ENCODE measurements around the gene KCNJ1.

Gene KCNJ1

DNA sequence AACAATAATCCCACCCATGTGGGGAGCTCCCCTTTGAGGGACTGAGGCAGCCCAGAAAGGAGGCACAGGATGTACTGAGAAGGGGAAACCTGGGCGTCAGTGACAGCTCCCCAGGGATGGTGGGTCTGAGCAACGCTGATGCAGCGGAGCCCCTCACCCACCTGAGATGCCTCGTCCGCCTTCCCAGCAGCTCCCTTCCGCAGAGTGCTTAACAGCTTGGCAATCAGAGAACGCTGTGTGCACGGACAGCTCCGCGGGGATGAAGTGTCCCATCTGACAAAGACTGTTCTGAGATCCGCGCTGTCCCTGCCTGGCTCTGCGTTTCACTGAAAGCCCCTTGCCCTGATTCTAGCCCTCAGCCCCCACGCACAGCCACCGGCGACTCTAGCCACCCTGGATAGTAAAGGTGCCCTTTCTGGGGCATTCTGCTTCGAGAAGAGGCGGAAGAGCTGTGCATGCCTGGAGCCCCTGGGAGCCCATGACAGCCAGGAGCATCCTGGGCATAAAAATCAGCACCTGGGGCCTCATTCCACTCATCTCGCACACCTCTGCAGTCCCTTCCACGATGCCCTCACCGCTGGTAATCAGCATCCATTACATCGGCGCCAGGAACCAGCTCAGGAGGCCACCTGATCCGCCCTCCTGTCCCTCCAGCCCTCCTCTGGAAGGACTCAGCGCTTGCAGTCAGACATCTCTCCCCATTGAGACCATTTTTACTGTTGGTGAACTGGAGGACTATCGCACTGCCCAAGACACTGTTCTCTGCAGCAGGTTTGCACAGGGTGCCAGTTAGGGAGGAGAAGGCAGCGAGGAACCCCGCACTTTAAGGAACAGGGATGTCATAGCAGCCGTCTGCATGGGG, 34.8 kb upstream of the KCNJ1 start:
- no peak for DNase-seq (ENCODE audit: low spot score)

DNA sequence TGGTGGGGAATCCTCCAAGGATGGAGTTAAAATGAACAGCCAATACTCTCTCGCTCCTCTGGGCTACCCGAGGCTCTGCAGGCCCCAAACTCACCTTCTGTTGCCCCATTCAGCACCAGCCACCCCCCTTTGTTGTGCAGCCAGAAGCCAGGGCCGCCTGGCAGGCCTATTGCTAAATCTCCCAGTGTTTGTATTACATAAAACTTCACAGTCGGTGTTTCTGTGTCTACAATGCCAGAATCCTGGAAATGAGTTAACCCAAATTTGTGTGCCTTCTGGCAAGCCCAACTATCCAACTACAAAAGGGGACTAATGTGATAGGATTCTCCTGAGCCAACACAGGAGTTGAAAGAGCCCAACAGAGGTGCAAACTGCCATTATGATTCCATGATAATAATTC, 33.4 kb upstream of the KCNJ1 start:
- DNase-seq (ENCODE audit: low spot score), result no peak

DNA sequence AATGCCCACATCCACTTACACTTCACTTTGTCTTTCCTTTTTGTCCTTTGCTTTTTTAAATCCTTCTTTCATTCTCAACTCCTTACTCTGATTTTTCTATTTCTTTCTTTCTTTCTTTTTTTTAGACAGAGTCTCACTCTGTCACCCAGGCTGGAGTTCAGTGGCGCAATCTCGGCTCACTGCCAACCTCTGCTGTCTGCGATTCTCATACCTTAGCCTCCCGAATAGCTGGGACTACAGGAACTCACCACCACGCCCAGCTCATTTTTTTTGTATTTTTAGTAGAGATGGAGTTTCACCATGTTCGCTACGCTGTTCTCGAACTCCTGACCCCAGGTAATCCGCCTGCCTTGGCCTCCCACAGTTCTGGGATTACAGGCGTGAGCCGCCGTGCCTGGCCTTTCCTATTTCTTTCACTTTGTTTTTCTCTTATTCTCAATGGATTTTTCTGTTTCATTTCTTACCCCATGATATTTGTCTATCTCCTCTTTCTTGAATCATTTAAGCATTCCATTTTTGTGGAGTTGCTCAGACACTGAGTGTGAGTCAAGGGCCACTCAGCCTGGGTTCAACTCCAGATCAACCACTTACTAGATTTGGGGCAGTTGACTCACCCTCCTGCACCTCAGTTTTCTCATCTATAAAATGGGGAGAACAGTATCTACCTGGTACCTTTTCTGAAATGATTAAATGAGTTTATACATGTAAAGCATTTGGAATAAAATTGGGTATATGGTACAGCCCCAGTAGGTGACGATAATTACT, 31.7 kb upstream of the KCNJ1 start:
- DNase-seq (ENCODE audit: low spot score), result no peak

DNA sequence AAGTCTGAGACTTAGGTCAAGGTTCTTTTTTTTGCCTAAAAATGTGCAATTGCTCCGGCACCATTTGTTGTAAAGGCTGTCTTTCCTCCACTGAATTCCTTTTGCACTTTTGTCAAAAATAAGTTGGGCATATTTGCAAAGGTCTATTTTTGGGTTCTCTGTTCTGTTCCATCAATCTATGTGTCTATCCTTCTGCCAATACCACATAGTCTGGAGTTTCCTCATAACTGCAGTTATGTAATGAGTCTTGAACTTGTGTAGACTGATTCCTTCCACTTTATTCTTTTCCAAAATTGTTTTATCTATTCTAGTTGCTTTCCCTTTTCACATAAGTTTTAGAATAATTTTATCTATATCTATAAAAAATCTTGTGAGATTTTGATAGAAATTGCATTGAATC, 30.7 kb upstream of the KCNJ1 start:
- no peak for DNase-seq (ENCODE audit: low spot score)

DNA sequence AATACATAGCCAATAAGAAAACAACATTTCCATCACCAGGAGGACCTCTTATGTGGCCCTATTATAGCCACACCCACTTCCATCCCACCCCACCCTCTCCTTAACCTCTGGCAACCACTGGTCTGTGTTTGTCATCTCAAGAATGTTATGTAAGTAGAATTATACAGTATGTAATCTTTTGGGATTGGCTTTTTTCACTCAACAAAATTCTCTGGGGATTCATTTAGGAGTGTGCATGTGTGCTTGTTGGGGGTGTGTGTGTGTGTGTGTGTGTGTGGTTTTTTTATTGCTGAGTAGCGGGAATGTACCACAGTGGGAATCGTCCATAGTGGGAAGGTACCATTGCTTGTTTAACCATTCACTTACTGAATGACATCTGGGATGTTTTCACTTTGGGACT, 29.3 kb upstream of the KCNJ1 start:
- DNase-seq (ENCODE audit: low spot score), result no peak

DNA sequence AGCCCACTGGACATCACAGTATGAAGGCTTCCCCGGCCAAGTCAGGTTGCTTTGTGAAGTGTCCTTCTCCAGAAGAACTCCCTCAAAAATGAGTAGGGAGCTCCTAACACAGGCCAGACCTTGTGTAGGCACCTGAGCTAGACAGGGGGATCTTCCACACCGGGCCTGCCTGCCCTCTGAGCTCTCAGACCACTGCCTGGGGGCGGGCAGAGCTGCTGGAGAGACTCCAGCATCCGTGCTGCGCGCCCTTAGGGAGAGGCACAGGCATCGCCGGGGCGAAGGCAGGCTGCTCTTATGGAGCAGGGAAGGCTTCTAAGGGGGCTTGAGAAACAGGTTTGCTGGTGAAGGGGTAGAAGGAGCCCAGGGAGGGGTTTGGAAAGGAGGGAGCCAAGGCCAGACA, 28.4 kb upstream of the KCNJ1 start:
- DNase-seq (ENCODE audit: low spot score), result no peak

DNA sequence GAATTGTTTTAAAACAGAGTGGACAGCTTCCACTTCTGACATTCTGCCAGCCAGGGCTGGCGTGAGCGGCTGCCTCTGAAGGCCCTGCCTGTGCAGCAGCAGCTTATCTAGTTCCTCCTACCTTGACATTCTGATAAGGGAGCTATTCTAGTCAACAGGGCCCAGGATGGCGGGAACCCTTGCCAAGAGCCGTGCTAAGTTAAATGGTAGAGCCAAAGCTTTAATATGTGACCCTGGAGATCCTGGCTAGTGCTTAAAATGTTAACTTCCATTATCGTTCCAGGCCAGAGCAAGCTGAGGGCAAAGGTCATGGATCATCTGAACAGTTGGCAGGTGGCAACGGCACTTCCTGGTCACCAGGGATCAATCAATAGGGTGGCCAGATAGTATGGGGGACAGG, 27.6 kb upstream of the KCNJ1 start:
- DNase-seq (ENCODE audit: low spot score), result no peak

DNA sequence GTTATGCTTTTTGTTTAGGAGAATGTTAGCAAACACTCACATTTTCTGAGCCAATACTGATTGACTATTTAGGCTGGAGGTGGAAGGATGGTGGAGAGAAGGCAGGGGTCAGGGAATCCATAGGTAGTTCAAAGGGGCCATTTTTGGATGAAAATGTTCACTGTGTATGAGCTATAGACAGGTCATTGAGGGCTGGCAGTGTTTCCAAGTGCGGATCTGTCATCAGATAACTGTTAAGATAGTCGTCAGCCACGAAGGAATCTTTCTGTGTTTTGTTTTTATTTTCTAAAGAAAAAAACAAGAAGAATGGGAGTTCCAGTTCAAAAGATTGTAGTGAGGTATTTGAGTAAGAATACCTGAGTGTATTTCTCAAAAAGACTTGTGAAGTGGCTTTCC, 27.2 kb upstream of the KCNJ1 start:
- no peak for DNase-seq (ENCODE audit: low spot score)

DNA sequence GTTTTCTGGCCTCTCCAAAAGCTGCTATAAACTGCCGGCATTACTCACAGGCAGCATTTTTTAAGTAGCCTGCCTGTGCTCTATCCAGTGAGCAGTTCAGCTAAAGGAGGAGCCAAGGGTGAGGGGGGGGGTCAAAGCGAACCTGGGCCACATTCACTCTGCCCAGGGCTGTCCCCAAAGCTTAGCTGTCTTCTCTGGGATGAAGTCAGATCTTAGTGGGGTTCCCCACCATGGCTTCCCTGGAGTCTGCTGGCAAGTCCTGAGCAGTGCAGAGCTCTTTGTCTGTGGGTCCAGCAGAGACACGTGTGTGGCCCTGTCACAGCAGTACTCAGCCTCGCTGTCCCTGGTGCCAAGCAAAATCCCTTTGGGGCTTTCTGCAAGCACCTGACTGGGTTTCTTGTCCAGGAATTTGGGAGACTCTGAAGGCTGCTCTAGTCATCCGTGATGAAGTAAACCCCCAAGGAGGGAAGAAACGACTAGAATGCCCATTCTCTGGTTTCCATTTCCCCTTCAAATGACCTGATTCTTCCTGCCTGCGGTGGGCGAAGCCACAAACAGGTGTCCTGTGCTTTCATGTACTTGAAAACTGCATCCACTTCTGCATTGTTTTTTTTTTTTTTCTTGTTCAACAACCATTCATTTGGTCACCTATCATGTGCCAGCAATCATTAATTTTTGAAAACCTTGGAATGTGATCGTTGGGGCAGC, 26.6 kb upstream of the KCNJ1 start:
- DNase-seq (ENCODE audit: low spot score), result no peak

DNA sequence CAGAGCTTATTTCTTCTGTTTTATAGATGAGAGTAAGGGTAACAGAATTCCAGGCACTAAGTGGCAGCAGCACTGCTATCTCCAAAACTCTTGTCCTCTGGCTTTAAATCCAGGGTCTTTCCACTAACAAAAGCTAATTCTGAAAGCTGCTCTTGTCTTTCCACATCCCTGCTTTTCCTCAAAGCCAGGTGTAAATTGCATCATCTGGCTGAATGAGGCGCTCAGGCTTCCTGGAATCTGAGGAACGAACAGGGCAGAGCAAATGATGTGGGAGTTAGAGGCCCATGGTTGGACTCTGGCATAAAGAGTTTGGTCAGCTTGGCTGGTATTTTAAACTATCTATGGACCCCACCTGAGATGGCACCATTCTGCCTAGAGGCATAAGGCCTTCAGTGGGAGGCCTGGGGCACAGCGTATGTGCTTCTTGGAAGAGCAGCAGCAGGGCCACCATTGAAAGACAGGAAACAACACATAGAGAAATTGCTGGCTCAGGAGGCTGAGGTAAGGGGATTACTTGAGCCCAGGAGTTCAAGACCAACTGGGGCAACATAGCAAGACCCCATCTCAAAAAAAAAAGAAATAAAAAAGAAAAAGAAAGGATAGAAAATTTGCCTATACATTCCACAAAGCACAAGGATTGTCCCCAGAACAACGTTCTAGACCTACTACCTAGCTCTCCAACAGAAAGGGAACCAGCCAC, 25.9 kb upstream of the KCNJ1 start:
- no peak for DNase-seq (ENCODE audit: low spot score)

DNA sequence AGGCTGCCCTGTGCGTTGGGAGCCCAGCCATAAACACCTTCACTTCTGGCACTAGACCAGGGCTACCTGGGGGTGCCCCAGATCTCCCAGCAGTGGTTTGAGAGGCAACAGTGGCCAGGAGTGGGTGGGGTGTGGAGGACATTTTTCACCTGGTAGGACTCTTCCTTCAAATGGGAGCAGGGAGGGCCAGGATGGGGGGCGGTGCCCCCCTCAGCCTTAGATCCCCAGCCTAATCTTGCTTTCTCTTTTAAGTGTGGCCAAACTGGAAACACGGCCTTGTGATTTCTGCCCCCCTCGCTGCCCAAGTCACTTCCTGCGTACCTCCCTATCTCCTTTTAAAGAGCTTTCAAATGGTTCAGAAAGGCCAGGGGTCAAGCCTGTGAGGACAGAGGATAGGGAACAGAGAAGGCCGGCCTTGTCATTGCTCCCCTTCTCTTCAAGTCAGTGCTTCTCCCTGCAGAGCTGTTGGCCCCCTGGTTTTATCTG, 24.9 kb upstream of the KCNJ1 start:
- DNase-seq (ENCODE audit: low spot score), result no peak

DNA sequence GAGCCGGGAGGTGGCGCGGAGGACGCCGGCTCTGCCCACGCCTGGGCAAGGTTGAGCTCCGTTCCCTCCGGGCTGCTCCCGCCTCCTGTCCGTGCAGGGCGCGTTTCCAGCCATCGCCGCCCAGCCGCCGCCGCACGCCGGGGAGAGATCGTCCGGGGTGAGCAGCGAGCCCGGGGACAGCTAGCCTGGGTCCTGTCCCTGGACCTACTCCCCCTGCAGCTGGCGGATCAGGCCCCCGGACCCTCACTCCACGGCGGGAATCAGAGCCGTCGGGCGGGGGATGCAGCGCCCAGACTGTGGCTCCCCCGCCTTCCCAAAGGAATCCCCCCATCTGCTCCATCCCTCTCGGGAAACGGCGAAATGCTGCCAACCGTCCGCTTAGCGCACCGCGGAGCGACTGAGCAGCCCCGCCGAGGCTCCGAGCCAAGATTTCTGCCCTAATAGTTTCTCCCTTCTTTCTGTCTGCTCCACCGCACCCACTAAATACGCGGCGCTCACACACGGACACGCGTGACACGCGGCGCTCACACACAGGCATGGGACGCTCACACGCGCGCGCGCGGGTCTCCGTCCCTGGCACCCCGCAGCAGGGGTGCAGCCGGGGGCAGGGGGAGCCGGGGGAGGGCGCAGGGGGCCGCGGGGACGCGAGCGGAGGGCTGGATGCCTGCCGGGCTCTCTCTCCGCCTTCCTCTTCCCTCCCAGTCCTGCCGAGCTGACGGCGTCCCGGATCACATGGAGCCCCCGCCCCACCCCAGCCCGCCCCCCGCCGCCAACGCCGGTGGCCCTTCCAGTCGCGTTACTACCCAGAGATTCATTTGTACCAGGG, 23.7 kb upstream of the KCNJ1 start, which contains the start of gene KCNJ5:
KCNJ5 (plus strand) TSS at position 814 of the 826 bp plus-strand sequence. CDS start 19,918 bp downstream, outside the sequence.
- DNase-seq (ENCODE audit: low spot score), result peak; percentile 85

DNA sequence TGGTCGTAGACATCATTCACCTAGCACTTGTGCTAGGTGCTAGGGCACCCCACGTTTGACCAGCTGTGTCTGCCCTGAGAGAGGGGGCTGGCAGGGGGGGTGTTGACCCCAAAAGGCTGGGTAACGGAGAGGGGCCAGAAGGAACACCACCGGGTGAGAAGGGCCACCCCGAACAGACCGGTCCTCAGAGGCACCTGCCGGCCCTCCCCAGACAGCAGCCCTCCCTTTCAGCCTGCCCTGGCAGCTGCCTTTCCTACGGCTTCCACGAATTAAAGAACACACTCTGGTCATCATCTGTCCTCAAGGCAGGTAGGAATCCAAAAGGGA, 23.1 kb upstream of the KCNJ1 start:
- DNase-seq (ENCODE audit: low spot score), result no peak

DNA sequence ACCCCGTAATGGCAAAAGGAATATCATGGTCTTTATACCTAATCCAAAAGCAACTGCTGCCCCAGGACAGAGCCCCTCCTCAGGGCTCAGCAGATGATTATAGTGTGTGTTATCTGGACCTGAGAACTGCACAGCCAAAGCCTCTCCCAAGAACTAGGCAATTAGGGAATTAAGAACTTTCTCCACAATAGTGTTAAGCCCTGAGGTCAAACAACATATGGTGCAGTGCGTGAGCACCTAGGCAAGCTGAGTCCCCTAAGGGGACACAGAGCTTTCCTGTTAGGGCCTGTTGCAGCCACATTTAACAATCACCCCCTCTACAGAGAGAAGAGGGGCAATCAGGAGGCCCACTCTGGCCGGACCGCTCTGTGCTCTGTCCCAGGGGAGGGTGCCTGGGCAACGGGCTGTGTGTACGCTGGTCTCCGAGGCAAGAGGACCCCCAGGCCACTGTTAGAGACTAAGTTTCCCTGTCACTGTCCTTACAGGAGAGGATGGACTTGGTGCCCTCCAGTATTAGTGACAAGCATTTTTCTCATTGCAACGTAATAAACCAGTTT, 22.6 kb upstream of the KCNJ1 start:
- no peak for DNase-seq (ENCODE audit: low spot score)

DNA sequence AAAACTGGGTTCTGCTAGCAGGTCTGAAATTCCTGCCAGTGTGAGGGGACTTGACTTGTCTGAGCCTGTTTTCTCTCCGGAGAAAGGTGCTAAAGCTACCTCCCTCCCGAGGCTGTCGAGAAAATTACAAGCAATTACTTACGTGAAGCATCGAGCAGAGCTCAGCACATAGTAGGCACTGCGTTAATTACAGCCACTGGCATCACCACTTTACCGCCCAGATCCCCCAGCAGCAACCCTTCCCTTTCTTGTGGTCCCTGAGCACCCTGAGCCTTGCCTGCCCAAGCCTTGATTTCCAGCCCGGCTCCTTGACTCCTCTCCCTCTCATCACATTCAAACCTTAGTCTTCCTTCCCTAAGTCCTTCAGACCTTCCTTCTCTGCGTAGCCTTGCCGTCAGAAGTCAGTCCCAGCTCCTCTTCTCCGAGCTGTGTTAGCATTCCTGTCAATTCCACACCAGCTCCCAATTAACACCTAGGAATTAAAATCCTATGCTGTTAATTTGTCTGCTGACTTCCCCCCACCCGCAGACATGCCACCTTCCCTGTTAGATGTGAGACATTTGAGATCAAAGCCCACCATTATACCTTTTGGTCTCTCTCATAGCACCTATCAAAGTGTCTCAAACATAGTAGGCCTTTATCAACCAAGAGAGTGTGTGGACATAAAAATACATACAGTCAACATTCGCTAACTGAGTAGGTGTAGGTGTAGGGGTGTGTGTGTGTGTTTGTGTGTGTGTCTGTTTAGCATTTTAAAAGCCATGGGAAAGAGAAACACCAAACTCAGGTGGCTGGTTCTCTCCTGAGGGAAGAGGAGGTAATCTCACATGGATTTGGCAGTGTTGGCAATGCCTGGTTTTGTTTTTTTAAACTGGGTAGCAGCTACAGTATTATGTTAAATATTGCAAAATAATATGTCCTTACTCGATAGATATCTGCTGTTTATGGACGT, 21.2 kb upstream of the KCNJ1 start:
- no peak for DNase-seq (ENCODE audit: low spot score)

DNA sequence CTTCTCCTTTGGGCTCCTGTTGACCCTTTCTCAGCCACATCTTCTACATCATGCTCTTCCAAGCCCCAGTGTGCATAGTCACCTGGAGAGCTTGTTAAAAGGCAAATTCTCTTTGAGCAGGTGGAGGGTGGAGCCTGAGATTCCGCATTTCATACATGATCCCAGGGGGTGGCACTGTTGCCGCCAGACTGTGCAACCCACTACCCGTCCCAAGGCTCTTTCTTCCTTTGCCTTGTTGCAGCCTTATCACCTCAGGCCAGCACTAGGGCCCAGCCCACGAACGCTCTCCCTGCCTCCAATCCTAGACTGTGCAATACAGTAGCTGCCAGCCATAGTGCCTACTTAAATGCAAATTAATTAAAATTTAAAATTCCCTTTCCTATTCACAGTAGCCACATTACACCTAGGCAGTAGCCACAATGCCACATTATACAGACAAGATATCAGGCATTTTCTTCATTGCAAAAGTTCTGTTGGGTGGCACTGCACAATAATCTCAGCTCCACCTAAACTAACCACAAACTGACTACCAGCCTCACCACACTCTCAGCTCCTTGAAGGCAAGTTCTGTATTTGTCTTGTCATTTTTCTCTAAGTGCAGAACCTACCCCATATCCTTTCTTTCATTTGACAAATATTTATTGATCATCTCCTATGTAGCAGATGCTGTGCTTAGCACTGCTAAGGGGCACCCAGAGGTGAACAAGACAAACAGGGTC, 19.5 kb upstream of the KCNJ1 start:
- peak; percentile 53 for DNase-seq (ENCODE audit: low spot score)

DNA sequence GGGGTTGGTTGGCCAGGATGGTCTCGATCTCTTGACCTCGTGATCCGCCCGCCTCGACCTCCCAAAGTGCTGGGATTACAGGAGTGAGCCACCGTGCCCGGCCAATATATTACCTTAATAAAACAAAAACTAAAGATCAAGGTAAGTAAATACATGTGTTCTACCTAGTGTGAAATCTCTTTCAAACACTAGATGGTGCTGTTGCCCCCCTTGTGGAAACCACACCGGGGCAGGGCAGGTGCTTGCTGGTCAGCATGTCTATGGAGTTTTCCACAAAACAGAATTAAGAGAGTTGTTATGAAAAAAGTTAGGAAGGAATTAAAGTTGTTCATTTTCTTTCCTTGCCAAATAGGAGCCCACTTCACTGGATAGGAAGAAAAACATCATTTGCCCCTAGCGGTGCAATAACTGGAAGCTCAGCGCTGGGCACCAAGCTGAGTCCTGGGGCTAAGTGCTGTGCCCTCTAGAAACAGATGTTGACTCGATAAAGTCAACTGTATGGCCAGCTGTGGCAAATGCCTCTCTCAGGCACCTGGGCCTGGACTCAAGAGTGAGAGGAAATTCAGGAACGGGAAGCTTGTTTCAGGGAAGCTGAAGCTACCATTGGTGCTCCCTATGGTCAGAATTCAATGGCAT, 17.7 kb upstream of the KCNJ1 start:
- DNase-seq (ENCODE audit: low spot score), result peak; percentile 52

DNA sequence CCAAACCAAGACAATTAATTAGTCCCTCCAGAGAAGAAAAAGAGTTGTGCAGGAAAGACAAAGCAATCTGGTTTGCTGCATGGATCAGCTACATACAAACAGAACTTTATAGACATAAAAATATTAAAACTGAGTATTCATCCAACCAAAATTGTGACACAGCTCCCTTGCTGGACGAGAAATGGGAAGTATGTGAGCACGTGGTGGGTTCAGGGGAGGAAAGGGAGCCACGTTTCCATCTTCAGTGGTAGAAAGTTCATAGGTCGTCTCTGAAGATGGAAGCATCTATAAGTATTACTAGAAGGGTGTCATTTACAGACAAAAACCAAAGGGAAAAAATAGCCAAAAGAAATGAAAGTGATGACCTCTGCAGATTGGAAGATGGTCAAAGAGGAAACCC, 17.0 kb upstream of the KCNJ1 start:
- DNase-seq (ENCODE audit: low spot score), result no peak

DNA sequence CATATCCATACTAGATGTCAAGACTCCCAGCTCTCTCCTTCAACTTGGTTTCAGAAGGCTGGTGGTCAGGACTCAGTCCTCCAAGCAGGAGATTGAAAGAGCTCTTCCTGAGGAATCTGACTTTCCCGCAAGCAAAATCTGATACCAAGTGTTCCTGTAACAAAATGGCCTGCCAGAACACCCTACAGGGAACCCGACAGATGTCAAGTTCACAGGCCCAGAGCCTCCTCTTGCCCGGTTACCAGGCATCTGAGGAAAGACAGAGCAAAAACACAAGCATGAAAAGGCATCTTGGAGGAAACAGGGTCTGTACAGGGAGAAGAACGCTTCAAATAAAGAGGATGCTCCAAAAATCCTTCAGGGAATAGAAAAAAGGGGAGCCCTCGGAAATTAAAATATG, 15.4 kb upstream of the KCNJ1 start:
- no peak for DNase-seq (ENCODE audit: low spot score)

Measured in D341Med (cell line).